HepG2 (cell line): ENCODE measurements around the gene ZNF230. TPM values are rescaled to one million over a fixed set of nuclear protein-coding genes. Genes with fewer than 3 reads are reported as not detected.

Experiments
- GATAD1 ChIP-seq: IDR thresholded peaks from 2 replicates; pipeline ENCODE4 v1.6.1; 2016; ENCODE audit warnings: missing genetic modification reagents, missing compliant biosample characterization
- HMG20A ChIP-seq: IDR thresholded peaks from 2 replicates; pipeline ENCODE4 v1.6.1; 2016; ENCODE audit warnings: borderline replicate concordance
- JUND ChIP-seq: sonication (generic); formaldehyde crosslinking; IDR thresholded peaks from 2 replicates; pipeline ENCODE4 v1.8.0; 2022; ENCODE audit warnings: mild to moderate bottlenecking, missing genetic modification reagents
- KDM5B ChIP-seq: sonication (generic); formaldehyde crosslinking; IDR thresholded peaks from 2 replicates; pipeline ENCODE4 v1.4.0; 2020; ENCODE audit warnings: missing genetic modification reagents, mild to moderate bottlenecking, borderline replicate concordance
- MZF1 ChIP-seq: sonication (generic); formaldehyde crosslinking; IDR thresholded peaks from 2 replicates; pipeline ENCODE4 v1.8.1; 2023; ENCODE audit warnings: mild to moderate bottlenecking, missing genetic modification reagents, borderline replicate concordance
- NFYC ChIP-seq: IDR thresholded peaks from 2 replicates; pipeline ENCODE4 v1.6.1; 2016; ENCODE audit warnings: missing genetic modification reagents, missing compliant biosample characterization
- NR2F6 ChIP-seq, 2 experiments: IDR thresholded peaks; 2 replicates each; pipeline ENCODE4 v1.6.1; 2016; ENCODE audit warnings: antibody characterized with exemption in 1 of 2, mild to moderate bottlenecking in 1 of 2
- PPARG ChIP-seq: conservative IDR thresholded peaks from 2 replicates; pipeline ENCODE4 v1.6.1; 2016; ENCODE audit warnings: missing biosample characterization, missing genetic modification reagents
- TBP ChIP-seq: sonication (generic); formaldehyde crosslinking; IDR thresholded peaks from 2 replicates; pipeline ENCODE4 v1.5.0; 2020; ENCODE audit warnings: missing genetic modification reagents
- XBP1 ChIP-seq: sonication (generic); formaldehyde crosslinking; IDR thresholded peaks from 2 replicates; pipeline ENCODE4 v1.5.0; 2020; ENCODE audit warnings: missing genetic modification reagents
- ZNF460 ChIP-seq: sonication (generic); formaldehyde crosslinking; IDR thresholded peaks from 2 replicates; pipeline ENCODE4 v1.5.1; 2020; ENCODE audit warnings: missing genetic modification reagents, mild to moderate bottlenecking, borderline replicate concordance
- ZSCAN30 ChIP-seq: sonication (generic); formaldehyde crosslinking; IDR thresholded peaks from 2 replicates; pipeline ENCODE4 v1.5.0; 2020; ENCODE audit warnings: mild to moderate bottlenecking, missing genetic modification reagents
- polyA plus RNA-seq, 8 experiments: library from polyadenylated mRNA; depleted of rRNA in 3 of 8; stranded (reverse) in 7 of 8; unstranded in 1 of 8; fragments of >200 nt; fragmentation: Illumina TruSeq in 4 of 8; extraction: Trizol in 4 of 8; gene quantifications; 2 replicates each; pipeline versions ENCODE4 v1.2.1 to v1.2.3, GENCODE V29; 2011 to 2016; ENCODE audit warnings: low read depth in 4 of 8, missing spikeins in 1 of 8, mixed read lengths in 1 of 8; ENCODE audit not compliant: insufficient read depth in 1 of 8
- total RNA-seq, 5 experiments: library from RNA; depleted of rRNA; stranded (reverse); fragments of >200 nt; fragmentation: Illumina TruSeq; extraction: Trizol; gene quantifications; 2 replicates each; pipeline ENCODE4 v1.2.3, GENCODE V29; 2016; ENCODE audit warnings: low read depth in 1 of 5
- TF ChIP-seq, protein P1 (sequence below): sonication (generic); formaldehyde crosslinking; IDR thresholded peaks from 2 replicates; pipeline ENCODE4 v1.4.0; 2020; ENCODE audit warnings: missing genetic modification reagents, mild to moderate bottlenecking, borderline replicate concordance
- TF ChIP-seq, protein P2 (sequence below): sonication (generic); formaldehyde crosslinking; conservative IDR thresholded peaks from 2 replicates; pipeline ENCODE4 v1.4.0; 2020; ENCODE audit warnings: missing genetic modification reagents
- TF ChIP-seq, protein P3 (sequence below): sonication (generic); formaldehyde crosslinking; IDR thresholded peaks from 2 replicates; pipeline ENCODE4 v1.5.0; 2020; ENCODE audit warnings: missing genetic modification reagents, mild to moderate bottlenecking, borderline replicate concordance
- TF ChIP-seq, protein P4 (sequence below): IDR thresholded peaks from 2 replicates; pipeline ENCODE4 v1.6.1; 2016; ENCODE audit warnings: low read depth
- TF ChIP-seq, protein P5 (sequence below): sonication (generic); formaldehyde crosslinking; IDR thresholded peaks from 2 replicates; pipeline ENCODE4 v1.4.0; 2020; ENCODE audit warnings: missing genetic modification reagents

ZNF230 gene
- total and polyA plus RNA-seq, 2 of the 13 experiments (the other 11 are each of a cell fraction or from before 2014, with no cell fraction given), result 2.4 to 5.5 TPM

DNA sequence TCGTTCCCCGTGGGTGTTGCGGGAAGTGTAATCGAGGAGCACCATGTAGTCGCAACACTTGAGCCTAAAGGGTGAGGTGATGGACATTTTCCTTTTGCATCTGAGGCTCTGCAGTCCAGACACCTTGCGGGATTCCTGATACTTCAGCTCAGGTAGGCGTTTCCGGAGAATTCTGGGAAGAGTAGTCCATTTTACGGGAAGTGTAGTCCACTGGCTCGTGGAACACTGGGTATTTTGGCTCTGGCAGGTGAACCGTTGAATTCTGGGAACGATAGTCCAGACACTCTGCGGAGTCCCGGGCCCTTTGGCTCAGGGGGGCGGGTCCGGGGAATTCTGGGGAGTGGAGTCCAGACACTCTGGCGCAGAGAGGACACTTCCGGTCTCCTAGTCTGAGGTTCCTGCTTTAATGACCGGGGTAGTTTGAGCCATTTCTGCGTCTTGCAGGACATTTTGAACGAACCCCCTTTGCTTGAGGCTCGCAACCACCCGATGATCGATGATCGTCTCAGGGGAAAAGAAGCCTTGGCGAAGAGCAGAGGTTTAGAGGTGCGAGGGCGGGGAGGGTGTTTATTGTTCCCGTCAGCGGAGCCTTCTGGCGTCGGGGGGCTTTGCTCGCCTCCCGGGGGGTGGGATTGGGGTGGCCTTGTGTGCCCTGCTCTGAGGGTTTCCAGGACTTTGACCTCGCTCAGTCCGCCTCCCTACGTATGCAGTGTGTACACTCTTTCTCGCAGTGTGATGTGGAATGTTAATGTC lies 49.1 kb downstream of the ZNF230 start, which contains the start of gene ZNF223 (continued):
- TF ChIP-seq KDM5B (no peak; the same call in 1 of the 2 replicates), HMG20A (CRISPR knock-in tag) (no peak), NR2F6 (IDR thresholded peaks at IDR 0.05) (0 out of 2 replicates have a peak, but pooled peaks have one; percentile 9), NR2F6 (CRISPR knock-in tag; IDR thresholded peaks at IDR 0.05) (no peak), ZNF460 (CRISPR knock-in tag) (no peak), MZF1 (CRISPR knock-in tag) (no peak), TBP (CRISPR knock-in tag) (no peak), NFYC (CRISPR knock-in tag) (peak; percentile 45; the same call in 1 of the 2 replicates), JUND (CRISPR knock-in tag) (no peak), ZSCAN30 (peak; percentile 37; the same call in 1 of the 2 replicates), GATAD1 (CRISPR knock-in tag) (peak; percentile 84; the same call in 1 of the 2 replicates), PPARG (CRISPR knock-in tag) (no peak), XBP1 (CRISPR knock-in tag) (no peak)
- TF ChIP-seq, protein P1, sequence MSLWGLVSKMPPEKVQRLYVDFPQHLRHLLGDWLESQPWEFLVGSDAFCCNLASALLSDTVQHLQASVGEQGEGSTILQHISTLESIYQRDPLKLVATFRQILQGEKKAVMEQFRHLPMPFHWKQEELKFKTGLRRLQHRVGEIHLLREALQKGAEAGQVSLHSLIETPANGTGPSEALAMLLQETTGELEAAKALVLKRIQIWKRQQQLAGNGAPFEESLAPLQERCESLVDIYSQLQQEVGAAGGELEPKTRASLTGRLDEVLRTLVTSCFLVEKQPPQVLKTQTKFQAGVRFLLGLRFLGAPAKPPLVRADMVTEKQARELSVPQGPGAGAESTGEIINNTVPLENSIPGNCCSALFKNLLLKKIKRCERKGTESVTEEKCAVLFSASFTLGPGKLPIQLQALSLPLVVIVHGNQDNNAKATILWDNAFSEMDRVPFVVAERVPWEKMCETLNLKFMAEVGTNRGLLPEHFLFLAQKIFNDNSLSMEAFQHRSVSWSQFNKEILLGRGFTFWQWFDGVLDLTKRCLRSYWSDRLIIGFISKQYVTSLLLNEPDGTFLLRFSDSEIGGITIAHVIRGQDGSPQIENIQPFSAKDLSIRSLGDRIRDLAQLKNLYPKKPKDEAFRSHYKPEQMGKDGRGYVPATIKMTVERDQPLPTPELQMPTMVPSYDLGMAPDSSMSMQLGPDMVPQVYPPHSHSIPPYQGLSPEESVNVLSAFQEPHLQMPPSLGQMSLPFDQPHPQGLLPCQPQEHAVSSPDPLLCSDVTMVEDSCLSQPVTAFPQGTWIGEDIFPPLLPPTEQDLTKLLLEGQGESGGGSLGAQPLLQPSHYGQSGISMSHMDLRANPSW (CRISPR knock-in tag), result no peak
- TF ChIP-seq, protein P2, sequence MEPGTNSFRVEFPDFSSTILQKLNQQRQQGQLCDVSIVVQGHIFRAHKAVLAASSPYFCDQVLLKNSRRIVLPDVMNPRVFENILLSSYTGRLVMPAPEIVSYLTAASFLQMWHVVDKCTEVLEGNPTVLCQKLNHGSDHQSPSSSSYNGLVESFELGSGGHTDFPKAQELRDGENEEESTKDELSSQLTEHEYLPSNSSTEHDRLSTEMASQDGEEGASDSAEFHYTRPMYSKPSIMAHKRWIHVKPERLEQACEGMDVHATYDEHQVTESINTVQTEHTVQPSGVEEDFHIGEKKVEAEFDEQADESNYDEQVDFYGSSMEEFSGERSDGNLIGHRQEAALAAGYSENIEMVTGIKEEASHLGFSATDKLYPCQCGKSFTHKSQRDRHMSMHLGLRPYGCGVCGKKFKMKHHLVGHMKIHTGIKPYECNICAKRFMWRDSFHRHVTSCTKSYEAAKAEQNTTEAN (CRISPR knock-in tag), result no peak
- TF ChIP-seq, protein P3, sequence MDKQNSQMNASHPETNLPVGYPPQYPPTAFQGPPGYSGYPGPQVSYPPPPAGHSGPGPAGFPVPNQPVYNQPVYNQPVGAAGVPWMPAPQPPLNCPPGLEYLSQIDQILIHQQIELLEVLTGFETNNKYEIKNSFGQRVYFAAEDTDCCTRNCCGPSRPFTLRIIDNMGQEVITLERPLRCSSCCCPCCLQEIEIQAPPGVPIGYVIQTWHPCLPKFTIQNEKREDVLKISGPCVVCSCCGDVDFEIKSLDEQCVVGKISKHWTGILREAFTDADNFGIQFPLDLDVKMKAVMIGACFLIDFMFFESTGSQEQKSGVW (CRISPR knock-in tag), result no peak
- TF ChIP-seq, protein P4, sequence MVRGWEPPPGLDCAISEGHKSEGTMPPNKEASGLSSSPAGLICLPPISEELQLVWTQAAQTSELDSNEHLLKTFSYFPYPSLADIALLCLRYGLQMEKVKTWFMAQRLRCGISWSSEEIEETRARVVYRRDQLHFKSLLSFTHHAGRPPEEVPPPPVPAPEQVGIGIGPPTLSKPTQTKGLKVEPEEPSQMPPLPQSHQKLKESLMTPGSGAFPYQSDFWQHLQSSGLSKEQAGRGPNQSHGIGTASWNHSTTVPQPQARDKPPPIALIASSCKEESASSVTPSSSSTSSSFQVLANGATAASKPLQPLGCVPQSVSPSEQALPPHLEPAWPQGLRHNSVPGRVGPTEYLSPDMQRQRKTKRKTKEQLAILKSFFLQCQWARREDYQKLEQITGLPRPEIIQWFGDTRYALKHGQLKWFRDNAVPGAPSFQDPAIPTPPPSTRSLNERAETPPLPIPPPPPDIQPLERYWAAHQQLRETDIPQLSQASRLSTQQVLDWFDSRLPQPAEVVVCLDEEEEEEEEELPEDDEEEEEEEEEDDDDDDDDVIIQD (CRISPR knock-in tag), result no peak
- TF ChIP-seq, protein P5, sequence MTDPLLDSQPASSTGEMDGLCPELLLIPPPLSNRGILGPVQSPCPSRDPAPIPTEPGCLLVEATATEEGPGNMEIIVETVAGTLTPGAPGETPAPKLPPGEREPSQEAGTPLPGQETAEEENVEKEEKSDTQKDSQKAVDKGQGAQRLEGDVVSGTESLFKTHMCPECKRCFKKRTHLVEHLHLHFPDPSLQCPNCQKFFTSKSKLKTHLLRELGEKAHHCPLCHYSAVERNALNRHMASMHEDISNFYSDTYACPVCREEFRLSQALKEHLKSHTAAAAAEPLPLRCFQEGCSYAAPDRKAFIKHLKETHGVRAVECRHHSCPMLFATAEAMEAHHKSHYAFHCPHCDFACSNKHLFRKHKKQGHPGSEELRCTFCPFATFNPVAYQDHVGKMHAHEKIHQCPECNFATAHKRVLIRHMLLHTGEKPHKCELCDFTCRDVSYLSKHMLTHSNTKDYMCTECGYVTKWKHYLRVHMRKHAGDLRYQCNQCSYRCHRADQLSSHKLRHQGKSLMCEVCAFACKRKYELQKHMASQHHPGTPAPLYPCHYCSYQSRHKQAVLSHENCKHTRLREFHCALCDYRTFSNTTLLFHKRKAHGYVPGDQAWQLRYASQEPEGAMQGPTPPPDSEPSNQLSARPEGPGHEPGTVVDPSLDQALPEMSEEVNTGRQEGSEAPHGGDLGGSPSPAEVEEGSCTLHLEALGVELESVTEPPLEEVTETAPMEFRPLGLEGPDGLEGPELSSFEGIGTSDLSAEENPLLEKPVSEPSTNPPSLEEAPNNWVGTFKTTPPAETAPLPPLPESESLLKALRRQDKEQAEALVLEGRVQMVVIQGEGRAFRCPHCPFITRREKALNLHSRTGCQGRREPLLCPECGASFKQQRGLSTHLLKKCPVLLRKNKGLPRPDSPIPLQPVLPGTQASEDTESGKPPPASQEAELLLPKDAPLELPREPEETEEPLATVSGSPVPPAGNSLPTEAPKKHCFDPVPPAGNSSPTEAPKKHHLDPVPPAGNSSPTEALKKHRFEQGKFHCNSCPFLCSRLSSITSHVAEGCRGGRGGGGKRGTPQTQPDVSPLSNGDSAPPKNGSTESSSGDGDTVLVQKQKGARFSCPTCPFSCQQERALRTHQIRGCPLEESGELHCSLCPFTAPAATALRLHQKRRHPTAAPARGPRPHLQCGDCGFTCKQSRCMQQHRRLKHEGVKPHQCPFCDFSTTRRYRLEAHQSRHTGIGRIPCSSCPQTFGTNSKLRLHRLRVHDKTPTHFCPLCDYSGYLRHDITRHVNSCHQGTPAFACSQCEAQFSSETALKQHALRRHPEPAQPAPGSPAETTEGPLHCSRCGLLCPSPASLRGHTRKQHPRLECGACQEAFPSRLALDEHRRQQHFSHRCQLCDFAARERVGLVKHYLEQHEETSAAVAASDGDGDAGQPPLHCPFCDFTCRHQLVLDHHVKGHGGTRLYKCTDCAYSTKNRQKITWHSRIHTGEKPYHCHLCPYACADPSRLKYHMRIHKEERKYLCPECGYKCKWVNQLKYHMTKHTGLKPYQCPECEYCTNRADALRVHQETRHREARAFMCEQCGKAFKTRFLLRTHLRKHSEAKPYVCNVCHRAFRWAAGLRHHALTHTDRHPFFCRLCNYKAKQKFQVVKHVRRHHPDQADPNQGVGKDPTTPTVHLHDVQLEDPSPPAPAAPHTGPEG (CRISPR knock-in tag), result no peak
